HEK293 (cell line): Measurements from ENCODE around the gene CDC73.

Experiments
- CTCF ChIA-PET: fragments of 350-600 bp; formaldehyde crosslinking; extraction: SDS; loops from one replicate; lab custom pipeline; 2021; ENCODE audit warnings: antibody characterized with exemption; lab: Yijun Ruan, JAX
- POLR2A ChIA-PET: fragments of 300-600 bp; formaldehyde crosslinking; extraction: SDS; loops from one replicate; lab custom pipeline; 2020; ENCODE audit warnings: antibody characterized with exemption, inconsistent platforms; lab: Yijun Ruan, JAX
- H3K27ac ChIP-seq: fragments of 200-500 bp; sonication (Bioruptor generic); 2 replicates; pipeline ENCODE4 v1.5.1; 2014; ENCODE audit warnings: low read depth, low read length, control low read depth, inconsistent platforms; ENCODE audit errors: extremely low read depth
- H3K36me3 ChIP-seq, 2 experiments: fragments of 200-500 bp in 1 of 2; sonication (Bioruptor generic) in 1 of 2; 1 replicate in 1 of 2; 2 replicates in 1 of 2; pipeline ENCODE4 v1.5.1; 2014 to 2017; ENCODE audit warnings: inconsistent platforms in 2 of 2, low read length in 2 of 2; ENCODE audit not compliant: control insufficient read depth in 2 of 2, insufficient read depth in 1 of 2
- H3K4me1 ChIP-seq: fragments of 200-500 bp; sonication (Bioruptor generic); 2 replicates; pipeline ENCODE4 v1.5.1; 2014; ENCODE audit warnings: mild to moderate bottlenecking, low read length, inconsistent platforms; ENCODE audit not compliant: control insufficient read depth, insufficient read depth
- H3K4me3 ChIP-seq: 2 replicates; pipeline ENCODE4 v1.5.1; 2011; ENCODE audit warnings: low read depth, mild to moderate bottlenecking, control low read depth, low read length, moderate library complexity
- H3K9me3 ChIP-seq: fragments of 200-500 bp; sonication (Bioruptor generic); 2 replicates; pipeline ENCODE4 v1.5.1; 2014; ENCODE audit warnings: low read depth, low read length, inconsistent platforms; ENCODE audit not compliant: control insufficient read depth, insufficient read depth
- KLF1 ChIP-seq: fragments of 450-650 bp; formaldehyde crosslinking; IDR thresholded peaks from 2 replicates; pipeline ENCODE4 v1.5.1; 2016; ENCODE audit warnings: missing biosample characterization, missing genetic modification characterization
- KLF8 ChIP-seq: fragments of 450-650 bp; formaldehyde crosslinking; IDR thresholded peaks from 2 replicates; pipeline ENCODE4 v1.5.1; 2016; ENCODE audit warnings: missing biosample characterization, missing genetic modification characterization
- PRDM10 ChIP-seq: fragments of 450-650 bp; formaldehyde crosslinking; IDR thresholded peaks from 2 replicates; pipeline ENCODE4 v1.5.1; 2016; ENCODE audit warnings: missing biosample characterization, missing genetic modification characterization
- TSHZ1 ChIP-seq: fragments of 450-650 bp; formaldehyde crosslinking; IDR thresholded peaks from 2 replicates; pipeline ENCODE4 v1.5.1; 2016; ENCODE audit warnings: missing biosample characterization, missing genetic modification characterization, borderline replicate concordance
- ZFP37 ChIP-seq: fragments of 450-650 bp; formaldehyde crosslinking; IDR thresholded peaks from 2 replicates; pipeline ENCODE4 v1.5.1; 2016; ENCODE audit warnings: missing biosample characterization, missing genetic modification characterization
- ZNF155 ChIP-seq: fragments of 450-650 bp; formaldehyde crosslinking; IDR thresholded peaks from 2 replicates; pipeline ENCODE4 v1.5.1; 2016; ENCODE audit warnings: missing biosample characterization, missing genetic modification characterization
- ZNF16 ChIP-seq: fragments of 450-650 bp; formaldehyde crosslinking; IDR thresholded peaks from 2 replicates; pipeline ENCODE4 v1.5.1; 2016; ENCODE audit warnings: low read depth, missing biosample characterization, missing genetic modification characterization
- ZNF2 ChIP-seq: fragments of 450-650 bp; formaldehyde crosslinking; IDR thresholded peaks from 2 replicates; pipeline ENCODE4 v1.5.1; 2016; ENCODE audit warnings: missing biosample characterization, missing genetic modification characterization
- ZNF266 ChIP-seq: fragments of 450-650 bp; formaldehyde crosslinking; IDR thresholded peaks from 2 replicates; pipeline ENCODE4 v1.5.1; 2016; ENCODE audit warnings: missing biosample characterization, missing genetic modification characterization, low read depth
- ZNF324 ChIP-seq: fragments of 450-650 bp; formaldehyde crosslinking; IDR thresholded peaks from 2 replicates; pipeline ENCODE4 v1.5.1; 2016; ENCODE audit warnings: missing biosample characterization, missing genetic modification characterization
- ZNF449 ChIP-seq: fragments of 450-650 bp; formaldehyde crosslinking; IDR thresholded peaks from 2 replicates; pipeline ENCODE4 v1.5.1; 2017; ENCODE audit warnings: missing biosample characterization, mild to moderate bottlenecking, missing genetic modification characterization, moderate library complexity
- ZNF555 ChIP-seq: fragments of 450-650 bp; formaldehyde crosslinking; conservative IDR thresholded peaks from 2 replicates; pipeline ENCODE4 v1.5.1; 2017; ENCODE audit warnings: missing biosample characterization, mild to moderate bottlenecking, missing genetic modification characterization, inconsistent platforms
- ZNF664 ChIP-seq: fragments of 450-650 bp; formaldehyde crosslinking; IDR thresholded peaks from 2 replicates; pipeline ENCODE4 v1.5.1; 2016; ENCODE audit warnings: missing biosample characterization, missing genetic modification characterization
- ZNF692 ChIP-seq: fragments of 450-650 bp; formaldehyde crosslinking; IDR thresholded peaks from 2 replicates; pipeline ENCODE4 v1.5.1; 2016; ENCODE audit warnings: missing biosample characterization, missing genetic modification characterization
- TF ChIP-seq, protein P1 (sequence below): fragments of 450-650 bp; formaldehyde crosslinking; IDR thresholded peaks from 2 replicates; pipeline ENCODE4 v1.5.1; 2016; ENCODE audit warnings: missing biosample characterization, missing genetic modification characterization

The CDC73 gene

DNA sequence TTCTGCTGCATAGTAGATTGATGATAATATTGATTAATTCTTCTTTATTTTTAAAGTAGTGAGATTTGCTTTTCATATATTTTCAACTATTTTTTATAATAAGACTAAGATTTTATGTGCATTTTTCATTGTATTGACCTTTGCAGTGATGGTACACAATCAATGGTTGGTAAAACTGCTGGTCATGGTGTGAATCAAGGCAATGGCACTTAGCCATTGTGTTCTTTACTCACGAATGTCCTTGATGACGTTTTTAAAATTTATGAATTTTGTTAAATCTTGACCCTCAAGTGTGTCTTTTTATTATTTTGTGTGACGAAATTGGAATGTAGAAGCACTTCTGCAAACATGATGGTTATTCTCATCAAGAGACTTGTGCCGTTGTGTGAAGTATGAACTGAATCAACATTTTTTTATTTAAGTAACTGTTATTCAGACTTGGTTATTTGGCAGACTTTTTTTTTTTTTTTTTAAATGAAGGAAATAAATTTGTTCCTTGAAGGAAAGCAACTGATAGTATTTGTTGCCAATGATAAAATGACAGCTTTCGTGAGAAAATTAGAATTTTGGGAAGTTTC is 22.6 kb downstream of the CDC73 start (continued):
- no peak for TF ChIP-seq PRDM10
- TF ChIP-seq, all 188 proteins: peak for 0

DNA sequence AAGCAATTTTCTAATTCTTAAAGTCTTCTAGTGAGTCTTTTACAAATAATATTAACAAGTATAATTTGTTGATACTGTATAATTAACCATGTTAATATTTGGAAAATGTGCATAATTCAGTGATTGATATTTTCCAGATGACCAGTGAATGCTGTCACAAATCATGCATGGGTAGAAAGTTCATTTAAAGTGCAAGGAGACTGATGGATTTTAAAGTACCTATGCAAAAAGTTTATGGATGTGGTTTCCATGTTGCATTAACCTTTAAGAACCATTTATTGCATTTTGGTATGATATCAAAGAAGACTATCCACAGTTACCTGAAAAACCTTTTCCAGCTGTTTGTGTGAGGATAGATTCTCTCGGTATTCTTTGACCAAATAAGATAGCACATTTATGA is 23.2 kb downstream of the CDC73 start:
- TF ChIP-seq ZNF664 (no peak), ZNF155 (tag by site-specific recombination) (no peak), ZNF266 (tag by site-specific recombination) (no peak), ZNF324 (tag by site-specific recombination) (no peak), ZNF2 (no peak), TSHZ1 (no peak), ZNF555 (tag by site-specific recombination) (no peak), ZNF16 (tag by site-specific recombination) (no peak), ZFP37 (no peak), ZNF449 (tag by site-specific recombination) (no peak), KLF8 (tag by site-specific recombination) (no peak), KLF1 (no peak), ZNF692 (tag by site-specific recombination) (no peak)
- TF ChIP-seq, protein P1, sequence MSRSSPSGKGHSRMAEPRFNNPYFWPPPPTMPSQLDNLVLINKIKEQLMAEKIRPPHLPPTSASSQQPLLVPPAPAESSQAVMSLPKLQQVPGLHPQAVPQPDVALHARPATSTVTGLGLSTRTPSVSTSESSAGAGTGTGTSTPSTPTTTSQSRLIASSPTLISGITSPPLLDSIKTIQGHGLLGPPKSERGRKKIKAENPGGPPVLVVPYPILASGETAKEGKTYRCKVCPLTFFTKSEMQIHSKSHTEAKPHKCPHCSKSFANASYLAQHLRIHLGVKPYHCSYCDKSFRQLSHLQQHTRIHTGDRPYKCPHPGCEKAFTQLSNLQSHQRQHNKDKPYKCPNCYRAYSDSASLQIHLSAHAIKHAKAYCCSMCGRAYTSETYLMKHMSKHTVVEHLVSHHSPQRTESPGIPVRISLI (tag by site-specific recombination), result no peak
- H3K36me3 ChIP-seq, result peaks cover 30 to 63% of the 10 kb centered on the region in 2 experiments
- no peaks in the 10 kb centered on the region for H3K4me1 ChIP-seq
- ChIA-PET POLR2A (no interaction called here), CTCF (no interaction called here)
- H3K9me3 ChIP-seq, result no peaks in the 10 kb centered on the region
- H3K27ac ChIP-seq, result no peak overlapping the region
- H3K4me3 ChIP-seq, result no peak overlapping the region
